Measurements from ENCODE around the gene UGGT1.

UGGT1 gene

GRCh38 chr2:128145651-128146050 is 54.7 kb downstream of the UGGT1 start:
- no peak overlapping the region for H3K4me3 ChIP-seq (ENCODE audit: low read depth, low read length)
- no peak for TF ChIP-seq CTCF (IDR thresholded peaks at IDR 0.05; ENCODE audit: low read depth, low read length)

- TF ChIP-seq CTCF (IDR thresholded peaks at IDR 0.05; ENCODE audit: low read depth, low read length): no peak
- H3K4me3 ChIP-seq (ENCODE audit: low read depth, low read length): no peak overlapping the region
These were observed 62.8 kb downstream of the UGGT1 start for GRCh38 chr2:128153786-128154185.

- TF ChIP-seq CTCF (IDR thresholded peaks at IDR 0.05; ENCODE audit: low read depth, low read length): no peak
- no peak overlapping the region for H3K4me3 ChIP-seq (ENCODE audit: low read depth, low read length)
These were observed 63.2 kb downstream of the UGGT1 start for GRCh38 chr2:128154225-128154624.

GRCh38 chr2:128155970-128156369 is 65.0 kb downstream of the UGGT1 start:
- TF ChIP-seq CTCF (IDR thresholded peaks at IDR 0.05; ENCODE audit: low read depth, low read length): no peak
- no peak overlapping the region for H3K4me3 ChIP-seq (ENCODE audit: low read depth, low read length)

GRCh38 chr2:128156812-128157211 is 65.8 kb downstream of the UGGT1 start:
- no peak overlapping the region for H3K4me3 ChIP-seq (ENCODE audit: low read depth, low read length)
- no peak for TF ChIP-seq CTCF (IDR thresholded peaks at IDR 0.05; ENCODE audit: low read depth, low read length)

- no peak overlapping the region for H3K4me3 ChIP-seq (ENCODE audit: low read depth, low read length)
- no peak for TF ChIP-seq CTCF (IDR thresholded peaks at IDR 0.05; ENCODE audit: low read depth, low read length)
These were observed 66.6 kb downstream of the UGGT1 start for GRCh38 chr2:128157644-128158043.

GRCh38 chr2:128158176-128158575 is 67.2 kb downstream of the UGGT1 start:
- TF ChIP-seq CTCF (IDR thresholded peaks at IDR 0.05; ENCODE audit: low read depth, low read length): no peak
- H3K4me3 ChIP-seq (ENCODE audit: low read depth, low read length): no peak overlapping the region

All from WI38 (cell line).